ENCODE measurements around the gene COQ8A. TPM values are rescaled to one million over a fixed set of nuclear protein-coding genes. Genes with fewer than 3 reads are reported as not detected.

COQ8A gene
- total and polyA plus RNA-seq, 10 of the 15 experiments (the other 5 are each of a cell fraction or from before 2014, with no cell fraction given): 0.72 to 24.8 (median 12.1) TPM

GRCh38 chr1:226965581-226966440, 25.7 kb downstream of the COQ8A start:
- Histone ChIP-seq H2AFZ (ENCODE audit: control insufficient read depth, low read depth, low read length) (no peak overlapping the region), H3K9ac (ENCODE audit: control insufficient read depth, insufficient read depth, low read length) (no peak overlapping the region), H3K79me2 (ENCODE audit: control insufficient read depth, insufficient read depth, low read length) (no peaks in the 10 kb centered on the region), H3K36me3 (ENCODE audit: control insufficient read depth in 2 of 2, insufficient read depth in 2 of 2, low read length in 1 of 2) (peaks cover 0 to 6% of the 10 kb centered on the region in 2 experiments; a peak in 2 of 4 replicates), H3K4me3 (no peak overlapping the region), H3K4me2 (ENCODE audit: control insufficient read depth, insufficient read depth) (no peak overlapping the region), H3K4me1 (ENCODE audit: control insufficient read depth, insufficient read depth, low read length) (no peaks in the 10 kb centered on the region; the same call in 1 of the 2 replicates), H3K27ac (ENCODE audit: control insufficient read depth, insufficient read depth) (no peak overlapping the region), H3K9me3 (replicated peaks; ENCODE audit: control insufficient read depth, insufficient read depth, low read length) (no peaks in the 10 kb centered on the region), H3K27me3 (replicated peaks in 1 of 2; ENCODE audit: control insufficient read depth in 2 of 2, insufficient read depth in 2 of 2, low read length in 1 of 2) (no peaks in the 10 kb centered on the region), H4K20me1 (ENCODE audit: control insufficient read depth, insufficient read depth) (no peaks in the 10 kb centered on the region; the same call in 1 of the 2 replicates)
- in situ Hi-C loops (cut with MboI): no loop called here
- intact Hi-C loops (cut with micrococcal nuclease; ENCODE audit: unreplicated experiment): no loop called here
- ChIA-PET RAD21 (ENCODE audit: unreplicated experiment) (no interaction called here), POLR2A (interaction anchor here (0.6 kb wide), 1 partner anchor 29 kb away, joined by 7 read pairs; no protein-coding TSS in a partner anchor), CTCF (no interaction called here), SMC1A (ENCODE audit: uncharacterized antibody, unreplicated experiment) (interaction anchor here (1.1 kb wide), 1 partner anchor 30 kb away, joined by 3 read pairs; no protein-coding TSS in a partner anchor)
- WGBS (ENCODE audit: insufficient coverage, insufficient replicate concordance, low lambda C conversion rate, missing lambda C conversion rate): 93% methylated on average over 21 of the region's 23 CpGs
- DNase-seq (ENCODE audit: low read depth, low spot score): no peak
- FAIRE-seq: no peak
- no peak for ATAC-seq
- no TSS peak for BruUV-seq (replicated peaks)
- TF ChIP-seq USF1 (IDR thresholded peaks at IDR 0.05; ENCODE audit: borderline replicate concordance, extremely low read length, insufficient read depth, low read depth, low read length) (no peak), ZNF687 (IDR thresholded peaks at IDR 0.05) (no peak), DPF2 (IDR thresholded peaks at IDR 0.05) (no peak), ATF2 (IDR thresholded peaks at IDR 0.05; ENCODE audit: low read length) (no peak), STAT1 (conservative IDR thresholded peaks at IDR 0.05) (no peak), BACH1 (IDR thresholded peaks at IDR 0.05; ENCODE audit: borderline replicate concordance) (no peak), TARDBP (IDR thresholded peaks at IDR 0.05; ENCODE audit: borderline replicate concordance) (no peak)
- TF ChIP-seq, protein P1, sequence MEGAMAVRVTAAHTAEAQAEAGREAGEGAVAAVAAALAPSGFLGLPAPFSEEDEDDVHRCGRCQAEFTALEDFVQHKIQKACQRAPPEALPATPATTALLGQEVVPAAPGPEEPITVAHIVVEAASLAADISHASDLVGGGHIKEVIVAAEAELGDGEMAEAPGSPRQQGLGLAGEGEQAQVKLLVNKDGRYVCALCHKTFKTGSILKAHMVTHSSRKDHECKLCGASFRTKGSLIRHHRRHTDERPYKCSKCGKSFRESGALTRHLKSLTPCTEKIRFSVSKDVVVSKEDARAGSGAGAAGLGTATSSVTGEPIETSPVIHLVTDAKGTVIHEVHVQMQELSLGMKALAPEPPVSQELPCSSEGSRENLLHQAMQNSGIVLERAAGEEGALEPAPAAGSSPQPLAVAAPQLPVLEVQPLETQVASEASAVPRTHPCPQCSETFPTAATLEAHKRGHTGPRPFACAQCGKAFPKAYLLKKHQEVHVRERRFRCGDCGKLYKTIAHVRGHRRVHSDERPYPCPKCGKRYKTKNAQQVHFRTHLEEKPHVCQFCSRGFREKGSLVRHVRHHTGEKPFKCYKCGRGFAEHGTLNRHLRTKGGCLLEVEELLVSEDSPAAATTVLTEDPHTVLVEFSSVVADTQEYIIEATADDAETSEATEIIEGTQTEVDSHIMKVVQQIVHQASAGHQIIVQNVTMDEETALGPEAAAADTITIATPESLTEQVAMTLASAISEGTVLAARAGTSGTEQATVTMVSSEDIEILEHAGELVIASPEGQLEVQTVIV (IDR thresholded peaks at IDR 0.05; ENCODE audit: borderline replicate concordance, partially characterized antibody): no peak
- TF ChIP-seq, protein P2, sequence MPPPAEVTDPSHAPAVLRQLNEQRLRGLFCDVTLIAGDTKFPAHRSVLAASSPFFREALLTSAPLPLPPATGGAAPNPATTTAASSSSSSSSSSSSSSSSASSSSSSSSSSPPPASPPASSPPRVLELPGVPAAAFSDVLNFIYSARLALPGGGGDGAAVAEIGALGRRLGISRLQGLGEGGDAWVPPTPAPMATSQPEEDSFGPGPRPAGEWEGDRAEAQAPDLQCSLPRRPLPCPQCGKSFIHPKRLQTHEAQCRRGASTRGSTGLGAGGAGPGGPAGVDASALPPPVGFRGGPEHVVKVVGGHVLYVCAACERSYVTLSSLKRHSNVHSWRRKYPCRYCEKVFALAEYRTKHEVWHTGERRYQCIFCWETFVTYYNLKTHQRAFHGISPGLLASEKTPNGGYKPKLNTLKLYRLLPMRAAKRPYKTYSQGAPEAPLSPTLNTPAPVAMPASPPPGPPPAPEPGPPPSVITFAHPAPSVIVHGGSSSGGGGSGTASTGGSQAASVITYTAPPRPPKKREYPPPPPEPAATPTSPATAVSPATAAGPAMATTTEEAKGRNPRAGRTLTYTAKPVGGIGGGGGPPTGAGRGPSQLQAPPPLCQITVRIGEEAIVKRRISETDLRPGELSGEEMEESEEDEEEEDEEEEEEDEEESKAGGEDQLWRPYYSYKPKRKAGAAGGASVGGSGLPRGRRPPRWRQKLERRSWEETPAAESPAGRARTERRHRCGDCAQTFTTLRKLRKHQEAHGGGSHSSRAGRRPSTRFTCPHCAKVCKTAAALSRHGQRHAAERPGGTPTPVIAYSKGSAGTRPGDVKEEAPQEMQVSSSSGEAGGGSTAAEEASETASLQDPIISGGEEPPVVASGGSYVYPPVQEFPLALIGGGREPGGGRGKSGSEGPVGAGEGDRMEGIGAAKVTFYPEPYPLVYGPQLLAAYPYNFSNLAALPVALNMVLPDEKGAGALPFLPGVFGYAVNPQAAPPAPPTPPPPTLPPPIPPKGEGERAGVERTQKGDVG (CRISPR knock-in tag; IDR thresholded peaks at IDR 0.05): no peak

Measured in GM12878 (cell line).